NOMO-1 (cell line): ENCODE data around the gene ZNF780B.

ENCODE experiments used
- DNase-seq, 2 experiments: peaks; one replicate each; lab custom pipeline; 2025; ENCODE audit not compliant: unreplicated experiment in 2 of 2; lab: John Stamatoyannopoulos, UW

The ZNF780B gene

GRCh38 chr19:39983695-39984300 lies 72.2 kb downstream of the ZNF780B start:
- DNase-seq: no peak

GRCh38 chr19:39982883-39983282 lies 73.1 kb downstream of the ZNF780B start:
- DNase-seq: no peak
